Adrenal gland (tissue), 12 donors: Measurements from ENCODE around the gene NFYC. TPM values are rescaled to one million over a fixed set of nuclear protein-coding genes. Genes with fewer than 3 reads are reported as not detected.

Experiments used
- DNase-seq, 7 donors: peaks; one replicate each; pipeline ENCODE4 v3.0.0-alpha.2; 2019 to 2020
- H3K27ac ChIP-seq, 5 donors: fragments of 200-600 bp; sonication (generic) in 4 of 5; 1 replicate in 3 of 5; 2 replicates in 2 of 5; pipeline versions ENCODE4 v1.5.1 to v1.8.0; 2016 to 2020; ENCODE audit warnings: mild to moderate bottlenecking in 1 of 5
- H3K27me3 ChIP-seq: fragments of 200-600 bp; 2 replicates; pipeline ENCODE4 v1.8.0; 2021
- H3K36me3 ChIP-seq, 2 donors: fragments of 200-600 bp; replicated peaks in 1 of 2; 1 replicate in 1 of 2; 2 replicates in 1 of 2; pipeline versions ENCODE4 v1.5.1 to v1.8.0; 2018 to 2022
- H3K4me1 ChIP-seq, 2 donors: fragments of 200-600 bp; replicated peaks in 1 of 2; 1 replicate in 1 of 2; 2 replicates in 1 of 2; pipeline versions ENCODE4 v1.5.1 to v1.8.0; 2018 to 2021
- H3K4me3 ChIP-seq, 4 donors: fragments of 200-600 bp; sonication (generic) in 3 of 4; one replicate each; pipeline ENCODE4 v1.5.1; 2016 to 2018
- H3K9me3 ChIP-seq, 3 donors: fragments of 200-600 bp; sonication (generic) in 1 of 3; replicated peaks in 1 of 3; 1 replicate in 2 of 3; 2 replicates in 1 of 3; pipeline versions ENCODE4 v1.5.1 to v1.8.0; 2016 to 2021
- POLR2A ChIP-seq, 2 donors: fragments of 450-650 bp; IDR thresholded peaks; one replicate each; pipeline ENCODE4 v1.6.1; 2017; ENCODE audit warnings: antibody characterized with exemption in 2 of 2, mild to moderate bottlenecking in 2 of 2, moderate library complexity in 1 of 2
- WGBS, 4 donors: extraction: QIAGEN DNeasy Blood & Tissue Kit in 2 of 4; methylation state at CpG; one replicate each; pipeline versions ENCODE4 v1.1.5 to v1.1.7; 2013 to 2017; 5-methylcytosine and 5-hydroxymethylcytosine counted together
- intact Hi-C, 2 donors: fragments of 100-400 bp; cut with DNase I; formaldehyde crosslinking; loops; one replicate each; pipeline versions ENCODE4 v1.14.1 to v1.15.0; 2022 to 2023
- polyA plus RNA-seq, 3 donors: library from polyadenylated mRNA; stranded (reverse); fragments of 200-250 nt in 2 of 3; fragments of 350-450 nt in 1 of 3; fragmentation: Illumina TruSeq in 1 of 3; extraction: RNeasy Lipid Tissue Mini Kit (QIAGEN cat#74804) in 1 of 3; gene quantifications; one replicate each; pipeline ENCODE4 v1.2.3, GENCODE V29; 2013 to 2014
- total RNA-seq, 9 donors: library from RNA; depleted of rRNA in 4 of 9; stranded (reverse); fragments of >200 nt in 4 of 9; fragments of 120-200 nt in 1 of 9; fragmentation: NEBNext Ultra II Directional in 1 of 9; extraction: Animal tissue kit (Norgen Biotek cat#: 25700) in 1 of 9; gene quantifications; one replicate each; pipeline versions ENCODE4 v1.1.0 to v1.2.4, GENCODE V29; 2013 to 2023
- TF ChIP-seq, protein P1 (sequence below), 6 experiments: fragments of 450-650 bp in 4 of 6; fragments of 200-600 bp in 2 of 6; sonication (generic) in 1 of 6; IDR thresholded peaks; 1 replicate in 5 of 6; 2 replicates in 1 of 6; pipeline versions ENCODE4 v1.5.1 to v1.8.0; 2016 to 2021; ENCODE audit warnings: antibody characterized with exemption in 6 of 6, mild to moderate bottlenecking in 2 of 6, moderate library complexity in 1 of 6
- donor health status: healthy with polysubstance abuse.
- donor health status: Bipolar disorder and iron deficiency.
- donor health status: DM: yes; HTN: yes; CAD: no.
- donor health status: DM: no; HTN: no; CAD: no.
- donor health status: DM: no; HTN: no; CAD: no.
- donor health status: DM: yes; HTN: yes; CAD: no.

Gene NFYC
- total and polyA plus RNA-seq, 12 donors: 35.9 to 73.8 (median 51.2) TPM

DNA sequence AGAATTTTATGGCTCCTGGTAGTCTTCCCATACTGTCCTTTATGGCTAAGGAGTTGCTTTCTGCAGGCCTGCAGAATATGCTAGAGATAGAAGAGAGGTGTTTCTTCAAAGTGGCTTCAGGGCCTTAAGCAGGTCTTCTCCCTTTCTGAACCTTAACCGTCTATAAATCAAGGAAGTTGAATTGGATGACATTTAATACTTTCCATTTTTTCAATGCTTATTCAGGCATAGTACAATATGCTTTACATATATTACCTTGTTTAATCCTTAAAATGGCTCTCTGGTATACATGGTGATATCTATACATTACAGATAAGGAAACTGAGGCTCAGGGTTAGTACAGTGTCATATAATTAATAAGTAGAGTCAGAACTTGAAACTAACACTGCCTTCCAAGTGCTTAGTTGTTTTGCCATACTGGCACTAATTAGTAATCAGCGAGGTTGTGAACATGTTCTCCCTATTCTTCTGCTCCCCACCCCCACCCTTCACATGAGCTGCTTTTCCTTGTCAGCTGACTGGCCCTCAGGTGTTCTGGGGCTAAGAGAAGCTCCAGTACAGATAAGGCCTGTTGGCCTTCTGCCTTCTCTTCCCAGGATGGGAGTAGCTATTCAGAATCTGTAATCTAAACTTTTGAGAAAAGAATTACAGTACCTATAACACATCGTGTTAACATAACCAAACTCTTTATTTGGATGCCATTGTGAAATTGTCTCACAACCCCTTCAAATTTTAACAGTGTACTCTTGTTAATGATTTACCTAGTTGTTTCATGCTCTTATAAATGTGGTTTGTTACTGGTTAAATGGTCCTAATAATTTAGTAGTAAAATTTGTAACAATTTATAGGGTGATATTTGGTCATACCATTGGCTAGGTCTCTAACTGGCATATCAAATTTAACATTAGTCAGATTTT, 13.6 kb downstream of the NFYC start:
- TF ChIP-seq POLR2A (IDR thresholded peaks at IDR 0.05): no peak
- TF ChIP-seq, protein P1, sequence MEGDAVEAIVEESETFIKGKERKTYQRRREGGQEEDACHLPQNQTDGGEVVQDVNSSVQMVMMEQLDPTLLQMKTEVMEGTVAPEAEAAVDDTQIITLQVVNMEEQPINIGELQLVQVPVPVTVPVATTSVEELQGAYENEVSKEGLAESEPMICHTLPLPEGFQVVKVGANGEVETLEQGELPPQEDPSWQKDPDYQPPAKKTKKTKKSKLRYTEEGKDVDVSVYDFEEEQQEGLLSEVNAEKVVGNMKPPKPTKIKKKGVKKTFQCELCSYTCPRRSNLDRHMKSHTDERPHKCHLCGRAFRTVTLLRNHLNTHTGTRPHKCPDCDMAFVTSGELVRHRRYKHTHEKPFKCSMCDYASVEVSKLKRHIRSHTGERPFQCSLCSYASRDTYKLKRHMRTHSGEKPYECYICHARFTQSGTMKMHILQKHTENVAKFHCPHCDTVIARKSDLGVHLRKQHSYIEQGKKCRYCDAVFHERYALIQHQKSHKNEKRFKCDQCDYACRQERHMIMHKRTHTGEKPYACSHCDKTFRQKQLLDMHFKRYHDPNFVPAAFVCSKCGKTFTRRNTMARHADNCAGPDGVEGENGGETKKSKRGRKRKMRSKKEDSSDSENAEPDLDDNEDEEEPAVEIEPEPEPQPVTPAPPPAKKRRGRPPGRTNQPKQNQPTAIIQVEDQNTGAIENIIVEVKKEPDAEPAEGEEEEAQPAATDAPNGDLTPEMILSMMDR (IDR thresholded peaks at IDR 0.05): no peak
- Histone ChIP-seq H3K27me3 (no peaks in the 10 kb centered on the region), H3K4me3 (no peak overlapping the region), H3K4me1 (peaks cover 23 to 35% of the 10 kb centered on the region in 2 donors), H3K27ac (no peak overlapping the region), H3K9me3 (no peaks in the 10 kb centered on the region), H3K36me3 (no peaks in the 10 kb centered on the region)
- WGBS, 4 donors: 82 to 92% (median 88%) methylated on average over 3 of the region's 3 CpGs
- intact Hi-C loops: no loop called here
- DNase-seq: no peak

- Histone ChIP-seq H3K4me1 (peaks cover 37 to 47% of the 10 kb centered on the region in 2 donors), H3K27me3 (no peaks in the 10 kb centered on the region), H3K4me3 (no peak overlapping the region), H3K27ac (no peak overlapping the region), H3K36me3 (no peaks in the 10 kb centered on the region), H3K9me3 (no peaks in the 10 kb centered on the region)
- TF ChIP-seq POLR2A (IDR thresholded peaks at IDR 0.05): no peak
- TF ChIP-seq, protein P1 (IDR thresholded peaks at IDR 0.05): no peak
- WGBS, 4 donors: 94 to 99% (median 98%) methylated on average over 4 of the region's 4 CpGs
- intact Hi-C loops: no loop called here
- no peak for DNase-seq
These were observed 15.1 kb downstream of the NFYC start for GRCh38 chr1:40706626-40707025.

GRCh38 chr1:40708750-40709099, 17.2 kb downstream of the NFYC start:
- Histone ChIP-seq H3K36me3 (no peaks in the 10 kb centered on the region), H3K27ac (peak overlapping the region; percentile 9 to 87 (median 63)), H3K9me3 (no peaks in the 10 kb centered on the region), H3K4me3 (peak overlapping the region in 2 of 4 donors; percentile 28 to 63), H3K27me3 (no peaks in the 10 kb centered on the region), H3K4me1 (peaks cover 45 to 61% of the 10 kb centered on the region in 2 donors)
- WGBS, 4 donors: 5 to 9% (median 6%) methylated on average over 3 of the region's 3 CpGs
- TF ChIP-seq POLR2A (IDR thresholded peaks at IDR 0.05): no peak
- TF ChIP-seq, protein P1 (IDR thresholded peaks at IDR 0.05): no peak
- intact Hi-C loops: no loop called here
- DNase-seq: no peak

GRCh38 chr1:40709100-40709801, 17.7 kb downstream of the NFYC start:
- Histone ChIP-seq H3K36me3 (no peaks in the 10 kb centered on the region), H3K27me3 (no peaks in the 10 kb centered on the region), H3K4me1 (peaks cover 41 to 64% of the 10 kb centered on the region in 2 donors), H3K9me3 (no peaks in the 10 kb centered on the region), H3K27ac (peak overlapping the region; percentile 9 to 87 (median 63)), H3K4me3 (peak overlapping the region in 3 of 4 donors; percentile 27 to 63 (median 28))
- 2 to 3% (median 2%) methylated on average over 10 of the region's 10 CpGs for WGBS, 4 donors
- DNase-seq: peak; percentile 83 to 97 (median 91)
- intact Hi-C loops: no loop called here
- peak; percentile 48 to 97 for TF ChIP-seq POLR2A (IDR thresholded peaks at IDR 0.05)
- TF ChIP-seq, protein P1 (IDR thresholded peaks at IDR 0.05): no peak
